SK-N-SH treated with all-trans-retinoic acid at 6 μM for 48 hours (cell line): ENCODE results near the gene SAE1.

Experiments
- GLIS3 ChIP-seq: fragments of 250-450 bp; sonication (Bioruptor Pico); IDR thresholded peaks from 2 replicates; pipeline ENCODE4 v1.5.0; 2020; ENCODE audit warnings: mild to moderate bottlenecking, moderate library complexity
- TOX ChIP-seq: fragments of 250-450 bp; sonication (Bioruptor Pico); IDR thresholded peaks from 2 replicates; pipeline ENCODE4 v1.8.0; 2021; ENCODE audit warnings: mild to moderate bottlenecking, moderate library complexity, borderline replicate concordance
- ZFP3 ChIP-seq: fragments of 250-450 bp; sonication (Bioruptor Pico); IDR thresholded peaks from 2 replicates; pipeline ENCODE4 v1.5.0; 2020; ENCODE audit warnings: mild to moderate bottlenecking, moderate library complexity
- ZFP30 ChIP-seq: fragments of 450-650 bp; formaldehyde crosslinking; IDR thresholded peaks from 2 replicates; pipeline ENCODE4 v1.5.0; 2022; ENCODE audit warnings: mild to moderate bottlenecking, moderate library complexity

DNA sequence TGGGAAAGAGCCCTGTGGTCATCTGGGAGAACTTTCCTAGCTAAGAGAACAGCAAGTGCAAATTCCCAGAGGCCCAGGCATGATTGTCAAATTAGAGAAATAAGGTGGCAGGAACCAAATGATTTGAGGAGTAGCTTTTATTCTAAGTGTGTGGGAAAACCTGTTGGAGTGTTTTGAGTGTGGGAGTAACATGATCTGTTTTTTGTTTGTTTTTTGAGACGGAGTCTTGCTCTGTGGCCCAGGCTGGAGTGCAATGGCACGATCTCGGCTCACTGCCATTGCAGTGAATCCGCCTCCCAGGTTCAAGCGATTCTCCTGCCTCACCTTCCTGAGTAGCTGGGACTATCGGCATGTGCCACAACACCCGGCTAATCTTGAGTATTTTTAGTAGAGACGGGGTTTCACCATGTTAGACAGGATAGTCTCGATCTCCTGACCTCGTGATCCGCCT is 2.4 kb downstream of the SAE1 start:
- no peak for TF ChIP-seq ZFP3 (CRISPR knock-in tag)
- no peak for TF ChIP-seq ZFP30 (CRISPR knock-in tag)
- no peak for TF ChIP-seq TOX (CRISPR knock-in tag)
- no peak for TF ChIP-seq GLIS3 (CRISPR knock-in tag)
